Myocyte (in vitro differentiated cells): ENCODE data around the gene HELT. TPM values are rescaled to one million over a fixed set of nuclear protein-coding genes. Genes with fewer than 3 reads are reported as not detected.

Source experiments
- DNase-seq: peaks from one replicate; pipeline ENCODE4 v3.0.0-alpha.2; 2012; ENCODE audit warnings: low read depth
- total RNA-seq: library from RNA; depleted of rRNA; stranded (reverse); fragments of >200 nt; gene quantifications from 2 replicates; pipeline ENCODE4 v1.2.3, GENCODE V29; 2014

Gene HELT
- total RNA-seq, 1 donor from 2014 or later = not detected

DNA sequence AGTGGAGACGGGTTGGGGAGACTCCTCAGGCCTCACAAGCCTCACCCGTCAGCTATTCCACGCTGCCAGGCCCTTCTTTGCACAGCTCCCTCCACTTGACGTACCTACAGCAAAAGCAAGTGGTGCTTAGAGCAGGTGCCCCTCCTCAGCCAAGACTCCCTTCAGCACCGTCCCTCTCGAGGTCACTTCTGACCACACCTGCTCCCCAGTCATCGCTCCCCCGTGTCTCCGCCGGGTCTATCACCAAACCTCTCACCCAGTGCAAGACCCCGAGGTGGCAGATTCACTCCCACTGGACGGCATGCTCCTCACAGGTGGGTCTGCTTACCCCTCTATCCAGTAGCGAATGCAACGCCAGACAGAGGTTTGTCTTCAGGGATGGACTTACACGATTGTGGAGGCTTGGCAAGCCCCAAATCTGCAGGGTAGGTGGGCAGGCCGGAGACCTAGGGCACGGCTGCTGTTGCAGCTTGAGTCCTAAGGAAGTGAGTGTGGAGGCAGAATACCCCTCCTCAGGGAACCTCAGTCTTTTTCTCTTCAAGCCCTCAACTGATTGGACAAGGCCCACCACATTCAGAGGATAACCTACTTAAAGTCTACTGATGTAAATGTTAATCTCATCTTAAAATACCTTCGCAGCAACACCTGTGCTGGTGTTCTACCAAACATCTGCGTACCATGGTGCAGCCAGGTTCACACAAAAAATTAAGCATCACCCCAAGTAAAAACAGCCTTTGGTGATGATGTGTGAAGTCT, 14.5 kb upstream of the HELT start:
- DNase-seq = no peak

DNA sequence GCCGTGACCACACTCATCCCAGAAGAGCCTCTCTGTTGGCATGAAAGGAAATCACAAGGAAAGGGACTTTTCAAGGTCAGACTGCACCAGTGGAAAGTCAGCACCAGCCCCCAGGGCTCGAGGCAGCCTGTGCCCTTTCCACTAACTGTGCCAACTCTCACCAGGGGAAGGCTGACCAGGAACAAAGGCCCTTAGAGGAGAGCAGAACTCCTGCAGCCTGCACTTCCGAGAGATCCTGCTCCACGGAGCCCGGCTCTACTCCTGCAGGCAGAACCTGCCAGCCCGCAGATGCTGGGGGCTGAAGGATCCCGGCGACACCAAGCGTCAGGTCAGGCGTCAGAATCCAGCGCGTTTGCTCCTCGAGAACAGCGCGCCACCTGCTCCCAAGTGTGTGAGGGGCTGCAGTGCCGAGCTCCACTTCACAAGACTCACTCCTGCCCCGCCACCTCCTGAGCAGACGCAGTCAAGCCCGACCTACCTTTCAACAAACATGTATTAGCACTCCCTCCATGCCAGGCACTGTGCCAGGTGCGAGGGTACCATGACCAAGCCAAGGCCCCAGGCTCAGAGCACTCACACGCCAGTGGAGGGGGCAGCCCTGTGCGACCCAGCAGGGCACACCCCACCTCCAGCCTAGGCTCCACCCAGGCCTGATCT, 13.6 kb upstream of the HELT start:
- DNase-seq = no peak

GRCh38 chr4:185005219-185005819, 13.0 kb upstream of the HELT start:
- DNase-seq = peak; percentile 82

GRCh38 chr4:185011408-185011807, 6.9 kb upstream of the HELT start:
- no peak for DNase-seq

DNA sequence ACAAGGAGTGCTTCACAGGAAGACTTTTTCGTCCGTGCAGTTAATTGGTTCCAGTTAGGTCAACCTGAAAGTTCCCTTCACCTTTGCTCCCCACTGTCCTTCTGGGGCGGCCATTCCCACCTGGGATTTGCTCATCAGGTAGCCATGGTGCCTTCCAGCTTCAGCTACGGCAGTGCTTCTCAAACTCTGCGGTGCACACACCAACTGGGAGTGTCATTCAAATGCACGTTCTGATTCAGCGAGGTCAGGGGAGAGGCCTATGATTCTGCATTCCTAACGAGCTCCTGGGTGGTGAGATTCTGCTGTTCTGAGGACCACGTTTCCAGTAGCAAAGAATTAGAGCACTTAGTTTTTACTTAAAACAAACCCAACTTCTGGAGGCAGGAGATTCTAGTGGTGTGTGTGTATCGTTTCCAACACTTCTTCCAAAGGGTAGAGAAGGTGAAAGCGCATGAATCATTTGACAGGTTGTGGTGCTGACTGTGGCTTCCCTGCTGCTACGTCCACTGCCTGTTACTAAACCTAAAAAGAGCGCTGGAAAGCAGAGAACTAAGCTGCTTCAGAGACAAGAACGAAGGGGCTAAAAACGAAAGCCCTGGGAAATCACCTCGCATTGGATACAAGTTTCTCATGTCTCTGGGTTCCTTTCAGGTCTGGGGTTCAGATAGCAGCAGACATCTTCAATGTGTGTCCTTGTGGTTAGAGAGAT, 4.7 kb upstream of the HELT start:
- DNase-seq = no peak

- DNase-seq = no peak
These were observed 3.2 kb upstream of the HELT start for GRCh38 chr4:185015108-185015507.

- no peak for DNase-seq
These were observed 2.0 kb upstream of the HELT start for GRCh38 chr4:185016101-185016940.

DNA sequence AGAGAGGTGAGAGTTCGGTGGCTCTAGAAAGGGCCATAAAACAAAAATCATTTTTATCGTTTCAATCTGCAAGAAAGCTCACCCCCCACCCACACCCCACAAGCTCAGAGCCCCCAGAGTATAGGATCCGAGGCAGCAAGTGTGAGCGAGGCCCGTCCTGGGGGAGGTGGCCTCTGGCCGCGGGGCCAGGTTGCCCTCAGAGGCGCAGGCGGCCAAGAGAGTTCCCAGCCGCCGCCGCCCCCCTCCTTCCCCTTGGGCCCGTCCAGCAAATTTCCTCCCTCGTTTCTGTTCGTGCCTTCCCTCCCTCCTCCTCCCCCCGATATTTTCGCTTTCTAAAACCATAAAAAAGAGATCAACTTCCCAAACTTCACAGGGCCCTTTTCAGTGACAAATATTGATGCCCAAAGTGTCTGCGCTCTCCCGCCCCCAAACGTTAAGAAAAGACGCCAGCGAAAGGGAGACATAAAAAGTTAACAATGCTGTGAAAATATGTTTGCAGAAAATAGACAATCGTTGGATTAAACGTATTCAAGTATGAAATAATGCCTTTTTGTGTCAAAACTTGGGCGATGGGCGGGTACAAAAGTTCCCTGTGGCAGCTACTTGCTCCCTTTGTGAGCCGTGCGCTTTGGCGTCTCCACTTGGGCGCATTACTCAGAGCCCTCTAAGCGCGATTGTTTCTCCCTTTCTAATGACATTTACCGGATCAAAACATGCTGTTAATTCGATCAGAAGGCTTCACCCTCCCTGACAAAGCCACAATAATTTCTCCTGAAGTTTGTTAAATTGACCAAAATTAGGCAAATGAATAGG, 1.1 kb upstream of the HELT start:
- DNase-seq = no peak

DNA sequence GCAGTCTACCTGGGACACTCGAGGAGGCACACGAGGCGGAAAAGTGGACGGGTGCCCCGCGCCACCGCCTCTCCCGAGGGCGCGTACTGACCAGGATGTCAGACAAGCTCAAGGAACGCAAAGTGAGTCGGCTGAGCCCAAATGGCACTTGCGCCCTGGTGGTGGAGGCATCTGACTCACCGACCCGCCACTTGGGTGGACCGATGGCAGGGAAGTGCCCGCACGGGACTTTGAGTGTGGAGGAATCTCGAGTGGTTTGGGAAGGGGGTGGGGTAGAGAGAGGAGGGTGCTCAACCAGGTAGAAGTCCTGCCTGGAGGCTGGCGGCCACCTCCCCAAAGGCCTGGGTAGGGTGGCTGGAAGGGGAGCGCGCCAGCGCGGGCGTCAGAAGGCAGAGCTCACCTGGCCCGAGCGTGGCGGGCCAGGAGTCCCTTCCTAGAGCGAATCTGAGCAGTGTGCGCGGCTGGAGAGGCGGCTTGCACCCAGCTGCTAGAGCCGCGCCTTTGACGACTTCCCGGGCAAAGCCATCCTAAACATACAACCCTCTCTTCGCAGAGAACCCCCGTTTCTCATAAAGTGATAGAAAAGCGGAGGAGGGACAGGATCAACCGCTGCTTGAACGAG, 655 bp downstream of the HELT start:
- DNase-seq = no peak

GRCh38 chr4:185019456-185020292, 1.4 kb downstream of the HELT start:
- DNase-seq = no peak

GRCh38 chr4:185020293-185020808, 2.1 kb downstream of the HELT start:
- no peak for DNase-seq

DNA sequence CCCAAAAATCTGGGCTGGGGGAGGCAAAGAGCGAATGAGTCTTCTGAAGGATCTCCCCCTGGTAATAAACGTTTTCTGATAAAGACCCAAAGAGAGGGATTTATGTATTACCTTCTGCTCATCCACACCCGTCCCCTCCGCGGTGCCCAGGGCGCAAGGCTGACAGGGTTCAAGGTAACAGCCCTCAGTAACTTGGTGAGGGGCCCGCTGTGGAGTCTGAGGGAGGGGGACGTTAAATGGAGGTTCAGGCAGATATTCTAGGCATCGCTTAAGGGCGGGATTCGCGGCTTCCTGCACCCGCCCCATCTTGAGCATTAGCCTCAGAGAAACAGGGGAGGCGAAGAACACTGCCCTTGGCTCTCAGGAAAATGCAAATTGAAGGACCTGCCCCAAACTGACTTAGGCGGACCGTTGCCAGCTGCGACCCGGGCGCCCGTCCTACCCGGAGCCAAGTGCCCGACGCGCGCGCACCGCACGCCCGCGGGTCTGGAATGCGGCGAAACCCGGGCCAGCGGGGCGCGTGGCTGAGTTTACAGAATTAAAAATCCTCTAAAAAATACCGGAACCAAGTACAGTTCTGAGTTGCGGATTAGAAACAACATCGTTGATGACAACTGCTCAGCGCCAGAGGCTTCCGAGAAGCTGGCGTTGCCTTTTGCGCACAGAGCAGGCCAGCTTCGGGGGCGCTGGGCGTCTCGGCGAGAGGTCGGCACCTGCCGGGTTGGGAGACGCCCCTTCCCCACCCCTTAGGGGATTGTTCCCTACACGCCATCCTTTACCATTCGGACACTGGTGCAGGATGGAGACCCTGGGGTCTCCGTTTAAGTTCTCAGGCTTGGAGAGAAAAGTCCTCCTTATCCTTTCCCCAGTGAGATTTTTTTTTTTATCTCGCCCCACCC, 2.8 kb downstream of the HELT start:
- DNase-seq = no peak

- no peak for DNase-seq
These were observed 5.2 kb downstream of the HELT start for GRCh38 chr4:185023471-185023870.

GRCh38 chr4:185028625-185029024, 10.3 kb downstream of the HELT start:
- DNase-seq = no peak

- no peak for DNase-seq
These were observed 13.3 kb downstream of the HELT start for GRCh38 chr4:185031611-185032010.

DNA sequence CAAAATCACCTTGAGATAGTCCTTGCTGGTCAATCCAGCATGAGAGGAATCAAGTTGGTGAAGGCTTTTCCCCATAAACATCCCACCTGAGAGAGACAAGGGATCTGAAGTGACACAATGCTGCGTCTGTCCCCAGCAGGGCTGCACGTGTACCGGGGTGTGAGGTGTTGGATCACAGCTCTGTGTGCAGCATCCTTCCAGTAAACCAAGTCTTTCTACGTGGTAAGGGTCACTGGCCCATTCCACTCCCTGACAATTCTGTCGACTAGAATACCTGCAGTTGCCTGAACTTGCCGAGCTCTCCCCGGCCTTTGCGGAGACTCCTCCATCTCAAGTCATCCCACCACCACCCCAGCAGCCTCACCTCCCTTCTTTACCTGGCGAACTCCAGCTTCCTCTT, 14.8 kb downstream of the HELT start:
- no peak for DNase-seq

- DNase-seq = no peak
These were observed 15.7 kb downstream of the HELT start for GRCh38 chr4:185033950-185034349.
